ENCODE data around the gene ANKRD40.

The ANKRD40 gene

DNA sequence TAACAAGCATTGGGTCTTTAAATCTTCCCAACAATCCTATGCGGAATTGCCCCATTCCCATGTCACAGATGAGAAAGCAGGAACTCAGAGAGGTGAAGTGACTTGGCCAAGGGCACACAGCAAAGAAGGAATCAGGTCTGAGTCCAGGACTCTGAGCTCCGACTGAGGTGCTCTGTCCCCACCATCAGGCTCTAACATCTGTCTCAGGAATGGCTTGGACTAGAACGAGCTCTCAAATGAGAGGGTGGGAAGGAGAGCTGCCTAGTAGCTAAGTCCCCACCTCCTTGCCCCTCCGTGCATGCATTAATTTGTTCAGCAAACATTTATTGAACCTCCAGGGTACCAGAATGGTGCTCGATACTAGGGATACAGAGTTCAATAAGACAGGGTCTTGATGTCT is 46.4 kb downstream of the ANKRD40 start:
- no peaks in the 10 kb centered on the region for H3K36me3 Mint-ChIP-seq (ENCODE audit: low read depth)

GRCh38 chr17:50660887-50661345 is 46.8 kb downstream of the ANKRD40 start:
- H3K4me3 Mint-ChIP-seq, result no peak overlapping the region
- peak overlapping the region; percentile 38 to 59 (median 55) for H3K27ac Mint-ChIP-seq
- no peaks in the 10 kb centered on the region for H3K36me3 Mint-ChIP-seq (ENCODE audit: low read depth)
- H3K27me3 Mint-ChIP-seq (ENCODE audit: low read depth), result peaks cover 16% of the 10 kb centered on the region
- TF ChIP-seq CTCF (IDR thresholded peaks at IDR 0.05; ENCODE audit: unreplicated experiment in 3 of 3), result no peak
- peaks cover 20% of the 10 kb centered on the region for H3K4me1 Mint-ChIP-seq
- no peaks in the 10 kb centered on the region for H3K9me3 Mint-ChIP-seq

More for the DNA sequence above, 46.4 kb downstream of the ANKRD40 start:
- H3K9me3 Mint-ChIP-seq, result no peaks in the 10 kb centered on the region
- H3K27ac Mint-ChIP-seq, result peak overlapping the region in 2 of 3 experiments; percentile 38 to 59
- no peak for TF ChIP-seq CTCF (IDR thresholded peaks at IDR 0.05; ENCODE audit: unreplicated experiment in 3 of 3)
- H3K4me1 Mint-ChIP-seq, result peaks cover 20% of the 10 kb centered on the region
- no peak overlapping the region for H3K4me3 Mint-ChIP-seq
- peaks cover 16% of the 10 kb centered on the region for H3K27me3 Mint-ChIP-seq (ENCODE audit: low read depth)

DNA sequence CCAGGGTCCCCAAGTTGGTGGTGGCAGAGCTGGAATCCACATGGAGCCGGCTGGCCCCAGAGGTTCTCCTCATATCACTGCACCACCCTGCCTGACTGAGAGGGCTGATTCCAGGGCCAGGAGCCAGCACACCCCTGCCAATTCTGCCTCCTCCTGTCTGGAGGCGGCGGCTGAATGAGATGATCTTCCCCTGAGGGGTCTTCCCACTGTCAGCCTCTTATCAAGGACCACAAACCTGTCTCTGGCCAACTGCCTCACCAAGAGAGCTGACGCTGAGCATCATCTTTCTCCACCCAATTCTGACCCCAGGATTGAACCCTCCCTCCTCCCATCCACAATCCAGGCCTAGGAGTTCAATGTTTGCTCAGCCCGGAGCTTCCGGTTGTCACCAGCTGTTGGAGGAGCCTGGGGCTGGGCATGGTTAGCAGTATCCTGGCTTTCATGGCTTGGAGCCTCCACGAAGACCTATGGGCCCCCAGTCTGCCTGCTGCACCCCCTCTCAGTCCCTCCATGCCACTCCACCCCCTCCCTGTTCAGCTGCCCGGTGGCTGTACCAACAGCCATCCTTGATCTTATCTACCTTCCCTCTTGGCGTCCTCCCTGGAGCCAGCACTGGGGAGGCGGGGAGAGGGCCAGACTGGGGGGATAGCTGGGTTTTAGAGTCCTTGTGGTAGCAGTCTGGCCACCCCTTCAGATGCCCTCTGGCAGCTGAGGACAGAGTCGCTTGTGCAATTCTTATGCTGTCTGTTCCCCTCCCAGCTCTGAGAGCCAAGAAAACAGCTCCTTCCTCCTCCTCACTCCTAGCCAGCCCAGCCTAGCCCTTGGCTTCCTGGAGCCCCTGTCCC is 47.5 kb downstream of the ANKRD40 start:
- Mint-ChIP-seq H3K4me3 (no peak overlapping the region), H3K36me3 (ENCODE audit: low read depth) (no peaks in the 10 kb centered on the region), H3K9me3 (no peaks in the 10 kb centered on the region), H3K27ac (peak overlapping the region in 2 of 3 experiments; percentile 55 to 59), H3K27me3 (ENCODE audit: low read depth) (peaks cover 16% of the 10 kb centered on the region), H3K4me1 (peaks cover 20% of the 10 kb centered on the region)
- no peak for TF ChIP-seq CTCF (IDR thresholded peaks at IDR 0.05; ENCODE audit: unreplicated experiment in 3 of 3)

DNA sequence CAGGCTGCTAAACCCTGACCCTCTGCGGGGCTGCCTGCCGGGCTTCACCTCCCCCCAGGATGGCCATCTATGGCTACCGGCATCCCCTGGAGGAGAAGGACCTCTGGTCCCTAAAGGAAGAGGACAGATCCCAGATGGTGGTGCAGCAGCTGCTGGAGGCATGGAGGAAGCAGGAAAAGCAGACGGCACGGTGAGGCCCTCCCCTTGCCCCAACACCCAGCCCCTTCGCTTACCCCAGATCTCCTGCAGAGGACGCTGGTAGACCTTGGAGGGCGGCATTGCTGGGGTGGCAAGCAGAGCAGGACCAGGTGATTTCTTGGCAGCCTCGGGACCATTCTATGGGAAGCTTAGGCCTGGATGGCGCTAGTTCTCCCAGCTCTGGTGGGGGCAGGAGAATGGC is 48.5 kb downstream of the ANKRD40 start:
- no peak overlapping the region for H3K4me3 Mint-ChIP-seq
- H3K27ac Mint-ChIP-seq, result no peak overlapping the region
- TF ChIP-seq CTCF (IDR thresholded peaks at IDR 0.05; ENCODE audit: unreplicated experiment in 3 of 3), result no peak
- H3K4me1 Mint-ChIP-seq, result peaks cover 20% of the 10 kb centered on the region
- H3K27me3 Mint-ChIP-seq (ENCODE audit: low read depth), result peaks cover 16% of the 10 kb centered on the region
- no peaks in the 10 kb centered on the region for H3K36me3 Mint-ChIP-seq (ENCODE audit: low read depth)
- peaks cover under 1% of the 10 kb centered on the region for H3K9me3 Mint-ChIP-seq

DNA sequence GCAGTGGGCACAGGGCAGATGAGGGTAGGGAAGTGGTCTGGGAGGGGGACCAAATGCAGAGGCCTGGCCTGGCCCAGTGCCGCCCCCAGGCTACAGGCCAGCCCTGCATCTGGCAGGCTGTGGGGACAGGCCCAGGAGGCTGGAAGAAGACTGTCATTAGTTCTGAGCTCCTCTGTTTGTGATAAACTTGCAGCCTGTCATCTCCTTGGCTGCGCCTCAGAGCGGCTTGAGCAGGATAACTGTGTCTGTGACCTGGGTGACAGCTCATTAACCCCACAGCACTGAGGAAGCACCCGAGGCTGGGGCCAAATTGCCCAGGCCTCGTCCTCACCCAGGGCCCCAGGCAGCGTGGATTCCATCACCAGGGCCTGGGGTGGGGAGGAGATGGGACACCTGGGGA is 49.1 kb downstream of the ANKRD40 start:
- Mint-ChIP-seq H3K27me3 (ENCODE audit: low read depth) (peaks cover 16% of the 10 kb centered on the region), H3K9me3 (peaks cover 2% of the 10 kb centered on the region), H3K4me1 (peaks cover 20% of the 10 kb centered on the region), H3K27ac (no peak overlapping the region), H3K36me3 (ENCODE audit: low read depth) (no peaks in the 10 kb centered on the region), H3K4me3 (no peak overlapping the region)
- TF ChIP-seq CTCF (IDR thresholded peaks at IDR 0.05; ENCODE audit: unreplicated experiment in 3 of 3), result no peak

DNA sequence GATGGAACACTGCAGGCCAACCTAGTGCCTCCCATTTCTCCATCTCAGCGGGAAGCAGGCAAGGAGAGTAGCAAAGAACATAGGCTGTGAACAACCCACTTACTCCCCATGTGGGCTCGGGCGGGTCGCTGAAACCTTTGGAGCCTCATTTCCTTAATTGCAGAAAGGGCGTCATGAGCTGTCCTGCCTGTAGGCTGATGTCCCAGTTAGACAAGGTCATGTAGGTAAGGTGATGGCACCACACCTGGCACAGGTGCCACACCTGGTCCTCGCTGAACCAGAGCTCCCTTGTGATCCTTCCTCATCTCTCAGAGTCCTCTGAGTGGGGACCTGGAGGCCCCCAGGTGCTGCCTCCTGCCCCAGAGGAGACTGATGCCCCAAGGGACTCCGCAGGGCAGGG is 50.1 kb downstream of the ANKRD40 start:
- no peak for TF ChIP-seq CTCF (IDR thresholded peaks at IDR 0.05; ENCODE audit: unreplicated experiment in 3 of 3)
- Mint-ChIP-seq H3K27ac (no peak overlapping the region), H3K4me3 (no peak overlapping the region), H3K4me1 (peaks cover 20% of the 10 kb centered on the region), H3K36me3 (ENCODE audit: low read depth) (no peaks in the 10 kb centered on the region), H3K9me3 (peaks cover 2% of the 10 kb centered on the region), H3K27me3 (ENCODE audit: low read depth) (peaks cover 14% of the 10 kb centered on the region)
